IPS-15b (cell line): Measurements from ENCODE around the gene KCNQ1.

Experiments
- H3K27me3 ChIP-seq: one replicate; pipeline ENCODE4 v1.6.1; 2013; ENCODE audit warnings: low read length; ENCODE audit not compliant: control insufficient read depth, insufficient read depth
- H3K36me3 ChIP-seq: one replicate; pipeline ENCODE4 v1.6.1; 2013; ENCODE audit warnings: low read length; ENCODE audit not compliant: control insufficient read depth, insufficient read depth
- H3K4me1 ChIP-seq: one replicate; pipeline ENCODE4 v1.6.1; 2013; ENCODE audit warnings: mild to moderate bottlenecking, low read length; ENCODE audit not compliant: control insufficient read depth, insufficient read depth
- H3K4me3 ChIP-seq: one replicate; pipeline ENCODE4 v1.5.1; 2013; ENCODE audit warnings: low read depth, low read length
- H3K9ac ChIP-seq: one replicate; pipeline ENCODE4 v1.6.1; 2013; ENCODE audit warnings: low read depth, mild to moderate bottlenecking, low read length
- H3K9me3 ChIP-seq: one replicate; pipeline ENCODE4 v1.6.1; 2013; ENCODE audit warnings: mild to moderate bottlenecking, low read length; ENCODE audit not compliant: control insufficient read depth, insufficient read depth

KCNQ1 gene

DNA sequence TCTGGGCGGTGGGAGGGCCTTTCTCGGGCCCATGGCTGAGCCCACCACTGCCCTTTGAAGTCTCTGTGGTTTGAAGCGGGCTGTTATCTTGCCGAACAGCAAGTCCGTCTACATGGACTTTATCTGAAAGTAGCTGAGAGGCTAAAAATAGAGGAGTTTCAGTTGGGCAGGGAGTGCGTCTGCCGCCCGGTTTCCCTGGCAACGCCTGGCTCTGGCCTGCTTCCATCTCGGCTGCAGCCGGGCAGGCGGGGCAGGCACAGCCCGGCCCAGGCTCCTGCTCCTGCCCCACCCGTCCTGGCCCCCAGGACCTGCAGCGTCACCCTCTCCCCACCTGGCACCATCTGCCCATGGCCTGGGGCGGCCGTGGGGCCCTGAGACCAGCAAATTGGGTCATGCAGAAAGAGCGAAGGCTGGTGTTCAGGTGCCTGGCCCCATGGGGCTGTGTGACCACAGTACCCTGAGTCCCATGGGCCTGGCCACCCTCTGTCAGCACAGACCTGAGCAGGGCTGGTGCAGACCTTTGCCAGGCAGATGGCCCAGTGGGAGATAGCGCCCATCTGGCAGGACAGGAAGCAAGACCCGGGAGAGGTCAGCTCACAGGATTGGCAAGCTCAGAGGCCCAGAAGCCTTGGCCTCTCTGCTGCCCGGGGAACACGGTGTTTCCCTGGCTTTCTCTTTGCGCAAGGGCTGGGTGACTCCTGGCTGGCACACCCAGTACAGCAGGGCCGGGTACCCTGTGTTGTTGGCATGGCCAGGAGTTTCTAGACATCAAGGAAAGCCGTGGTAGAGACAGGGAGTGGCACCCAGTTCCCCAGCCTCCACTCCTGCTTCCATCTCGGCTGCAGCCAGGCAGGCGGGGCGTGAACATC, 334.1 kb downstream of the KCNQ1 start:
- H3K9me3 ChIP-seq, result no peaks in the 10 kb centered on the region
- H3K4me1 ChIP-seq, result peaks cover 7% of the 10 kb centered on the region
- H3K9ac ChIP-seq, result no peak overlapping the region

GRCh38 chr11:2779499-2779980, 334.7 kb downstream of the KCNQ1 start:
- peaks cover 7% of the 10 kb centered on the region for H3K4me1 ChIP-seq

More for the DNA sequence above, 334.1 kb downstream of the KCNQ1 start:
- peaks cover 3% of the 10 kb centered on the region for H3K27me3 ChIP-seq
- H3K36me3 ChIP-seq, result no peaks in the 10 kb centered on the region
- no peak overlapping the region for H3K4me3 ChIP-seq

DNA sequence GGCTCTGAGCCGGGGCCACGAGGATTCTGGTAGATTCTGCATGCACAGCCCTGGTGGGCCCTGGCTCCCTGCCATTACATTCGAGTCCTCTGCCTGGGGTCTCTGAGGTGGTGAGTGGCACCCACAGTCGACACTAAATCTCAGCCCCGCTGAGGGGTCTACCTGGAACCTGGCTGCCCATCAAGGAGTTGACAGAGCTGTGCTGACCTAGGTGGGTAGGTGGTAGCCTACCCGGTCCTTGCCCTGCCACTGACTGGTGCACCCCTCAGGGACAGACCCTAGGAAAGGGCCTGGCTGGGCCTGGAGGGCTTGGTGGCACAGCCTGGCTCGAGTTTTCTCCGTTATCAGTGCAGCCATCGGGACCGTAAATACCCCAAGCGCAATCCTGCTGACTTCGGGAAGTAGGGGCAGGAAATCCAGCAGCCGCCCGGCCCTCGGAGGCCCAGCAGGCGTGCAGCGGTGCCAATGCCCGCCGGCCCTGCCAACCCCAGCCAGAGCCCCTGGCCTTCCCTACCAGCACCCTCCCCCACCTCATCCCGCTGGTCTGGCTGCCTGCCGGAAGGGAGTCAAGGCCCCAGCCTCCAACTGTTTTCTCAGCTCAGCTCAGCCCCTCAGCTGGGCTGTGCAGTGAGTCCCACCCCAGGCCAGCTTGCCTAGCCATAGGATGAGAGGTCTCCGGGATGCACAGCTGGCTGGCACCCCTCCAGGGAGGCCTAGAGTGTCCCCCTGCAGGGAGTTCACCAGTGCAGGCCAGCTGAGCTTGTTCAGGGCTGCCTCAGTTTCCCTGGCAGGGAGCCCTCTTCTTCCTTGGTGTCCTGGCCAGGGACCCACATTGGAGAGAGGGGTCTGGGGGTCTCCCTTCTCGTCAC, 335.4 kb downstream of the KCNQ1 start:
- Histone ChIP-seq H3K4me1 (peaks cover 7% of the 10 kb centered on the region), H3K9ac (no peak overlapping the region), H3K4me3 (no peak overlapping the region), H3K27me3 (no peaks in the 10 kb centered on the region), H3K9me3 (no peaks in the 10 kb centered on the region), H3K36me3 (no peaks in the 10 kb centered on the region)

More at GRCh38 chr11:2779499-2779980, 334.7 kb downstream of the KCNQ1 start:
- H3K4me3 ChIP-seq, result no peak overlapping the region
- no peaks in the 10 kb centered on the region for H3K9me3 ChIP-seq
- no peaks in the 10 kb centered on the region for H3K36me3 ChIP-seq
- no peaks in the 10 kb centered on the region for H3K27me3 ChIP-seq
- no peak overlapping the region for H3K9ac ChIP-seq

DNA sequence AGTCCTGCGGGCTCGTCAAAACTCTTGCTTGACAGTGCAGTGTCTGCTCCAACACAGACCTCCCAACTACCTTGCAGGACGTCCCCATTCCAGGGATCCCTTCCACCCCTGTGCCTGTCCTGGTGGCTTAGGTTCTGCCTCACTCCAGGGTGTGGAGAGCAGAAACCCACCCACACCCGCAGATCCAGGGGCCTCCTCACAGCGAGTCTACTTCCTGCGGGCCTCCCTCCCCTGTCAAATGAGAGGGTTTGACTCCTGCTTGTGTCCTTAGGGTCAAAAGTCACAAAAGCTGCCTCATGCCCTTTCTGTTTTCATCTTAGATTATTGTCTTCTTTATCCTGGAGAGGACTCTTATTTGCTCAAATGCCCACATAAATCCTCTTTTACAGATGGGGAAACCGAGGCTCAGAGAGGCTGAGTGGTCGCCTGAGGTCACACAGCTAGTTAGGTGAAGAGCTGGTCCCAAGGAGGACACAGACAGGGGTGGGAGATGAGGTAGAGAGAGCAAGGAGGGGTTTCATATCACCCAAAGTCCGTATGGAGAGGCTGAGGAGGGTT, 336.1 kb downstream of the KCNQ1 start:
- Histone ChIP-seq H3K36me3 (no peaks in the 10 kb centered on the region), H3K9ac (no peak overlapping the region), H3K4me3 (no peak overlapping the region), H3K27me3 (no peaks in the 10 kb centered on the region), H3K4me1 (peaks cover 7% of the 10 kb centered on the region), H3K9me3 (no peaks in the 10 kb centered on the region)

GRCh38 chr11:2781408-2782274, 336.8 kb downstream of the KCNQ1 start:
- H3K36me3 ChIP-seq, result no peaks in the 10 kb centered on the region
- no peaks in the 10 kb centered on the region for H3K27me3 ChIP-seq
- peaks cover 5% of the 10 kb centered on the region for H3K9me3 ChIP-seq
- peaks cover 7% of the 10 kb centered on the region for H3K4me1 ChIP-seq
- H3K9ac ChIP-seq, result no peak overlapping the region
- H3K4me3 ChIP-seq, result no peak overlapping the region

DNA sequence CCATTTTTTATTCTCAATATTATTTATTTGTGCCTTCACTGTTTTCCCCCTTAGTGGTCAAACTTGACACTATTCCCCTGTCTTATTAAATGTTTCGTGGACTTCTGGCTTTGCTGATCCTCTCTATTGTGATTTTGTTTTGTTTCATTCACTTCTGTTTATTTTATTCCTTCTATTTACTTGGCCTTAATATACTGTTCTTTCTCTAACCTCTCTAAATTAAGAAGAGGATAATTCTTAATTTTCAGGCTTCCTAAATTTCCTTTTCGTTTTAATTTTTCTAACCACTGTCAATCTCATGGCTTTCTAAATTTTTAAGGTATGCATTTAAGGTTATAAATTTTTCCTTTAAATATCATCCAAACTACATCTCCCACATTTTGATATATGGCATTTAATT, 338.0 kb downstream of the KCNQ1 start:
- peaks cover 5% of the 10 kb centered on the region for H3K9me3 ChIP-seq
- no peaks in the 10 kb centered on the region for H3K27me3 ChIP-seq
- H3K4me3 ChIP-seq, result no peak overlapping the region
- H3K4me1 ChIP-seq, result peaks cover 7% of the 10 kb centered on the region
- no peaks in the 10 kb centered on the region for H3K36me3 ChIP-seq
- H3K9ac ChIP-seq, result no peak overlapping the region

GRCh38 chr11:2783536-2784082, 338.8 kb downstream of the KCNQ1 start:
- no peaks in the 10 kb centered on the region for H3K36me3 ChIP-seq
- peaks cover 5% of the 10 kb centered on the region for H3K9me3 ChIP-seq
- no peak overlapping the region for H3K4me3 ChIP-seq
- no peak overlapping the region for H3K9ac ChIP-seq
- no peaks in the 10 kb centered on the region for H3K27me3 ChIP-seq
- peaks cover 7% of the 10 kb centered on the region for H3K4me1 ChIP-seq

DNA sequence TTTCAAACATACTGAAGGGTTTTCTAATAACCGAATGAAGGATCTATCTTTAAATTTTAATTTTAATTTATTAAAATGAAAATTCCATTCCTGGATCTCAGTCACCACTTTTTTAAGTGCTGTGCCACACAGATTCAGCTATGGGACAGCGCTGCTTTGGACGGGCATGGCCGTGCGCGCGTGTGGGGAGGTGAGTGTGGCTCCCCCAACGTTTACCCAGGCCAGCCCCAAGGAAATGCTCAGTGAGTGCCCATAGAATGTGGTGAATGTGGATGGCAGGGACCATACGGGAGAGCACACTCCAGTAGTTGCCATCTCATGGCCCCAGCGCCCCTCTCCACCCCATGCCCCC, 343.0 kb downstream of the KCNQ1 start:
- peaks cover 9% of the 10 kb centered on the region for H3K27me3 ChIP-seq
- H3K4me1 ChIP-seq, result peaks cover 10% of the 10 kb centered on the region
- peaks cover 5% of the 10 kb centered on the region for H3K9me3 ChIP-seq
- H3K4me3 ChIP-seq, result no peak overlapping the region
- no peaks in the 10 kb centered on the region for H3K36me3 ChIP-seq
- no peak overlapping the region for H3K9ac ChIP-seq

GRCh38 chr11:2788168-2789071, 343.6 kb downstream of the KCNQ1 start:
- Histone ChIP-seq H3K4me1 (peaks cover 4% of the 10 kb centered on the region), H3K9ac (no peak overlapping the region), H3K9me3 (peaks cover 5% of the 10 kb centered on the region), H3K4me3 (no peak overlapping the region), H3K36me3 (no peaks in the 10 kb centered on the region), H3K27me3 (peaks cover 9% of the 10 kb centered on the region)

GRCh38 chr11:2789331-2789730, 344.5 kb downstream of the KCNQ1 start:
- H3K9me3 ChIP-seq, result peaks cover 5% of the 10 kb centered on the region
- H3K27me3 ChIP-seq, result peaks cover 13% of the 10 kb centered on the region
- H3K9ac ChIP-seq, result no peak overlapping the region
- no peaks in the 10 kb centered on the region for H3K36me3 ChIP-seq
- peaks cover 2% of the 10 kb centered on the region for H3K4me1 ChIP-seq
- H3K4me3 ChIP-seq, result no peak overlapping the region
